HG02678 (cell line): ENCODE results near the gene TRIM3.

Experiments used
- ATAC-seq: cut with Tn5 transposase; IDR thresholded peaks from one replicate; pipeline ENCODE4 v1.9.1; 2021; ENCODE audit warnings: mild to moderate bottlenecking, moderate library complexity; ENCODE audit not compliant: unreplicated experiment

The TRIM3 gene

DNA sequence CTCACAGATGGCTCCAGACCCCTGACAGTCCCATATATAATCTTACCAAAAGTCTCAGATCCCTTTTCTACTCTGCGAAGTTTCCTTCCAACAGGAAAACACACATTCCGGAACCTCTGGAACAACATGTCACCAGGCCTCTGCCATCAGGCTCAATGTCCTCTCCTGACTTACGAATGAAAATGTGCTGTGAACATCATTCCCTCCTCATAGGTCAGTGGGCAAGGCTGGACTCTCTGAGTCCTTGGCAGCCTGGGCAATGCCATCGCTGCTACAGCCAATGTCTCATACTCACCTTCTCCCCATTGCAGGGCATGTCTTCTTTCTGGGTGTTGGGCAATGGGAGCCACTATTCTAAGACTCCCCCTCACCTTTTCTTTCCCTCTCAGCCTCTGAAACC lies 31.3 kb downstream of the TRIM3 start:
- no peak for ATAC-seq

DNA sequence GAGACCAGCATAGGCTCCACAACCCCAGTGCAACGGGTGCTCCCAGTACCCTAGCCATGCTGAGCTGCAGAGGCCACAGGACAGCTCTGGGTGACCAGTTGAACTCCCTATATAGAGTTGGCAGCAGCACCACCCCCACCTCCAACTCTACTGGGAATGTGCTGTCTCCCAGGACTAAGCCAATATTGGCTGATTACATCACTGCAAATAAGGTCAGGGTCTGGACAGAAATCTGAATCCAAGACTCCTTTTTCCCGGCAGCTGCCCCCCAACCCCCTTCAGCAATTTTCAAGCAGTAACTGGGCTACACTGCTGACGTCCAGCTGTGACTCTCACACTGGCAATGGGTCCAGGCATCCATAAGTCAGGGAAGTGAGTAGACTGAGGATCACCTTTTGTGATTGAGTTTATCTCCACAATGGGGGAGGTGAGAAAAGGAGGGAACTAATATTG lies 32.8 kb downstream of the TRIM3 start, which contains the start of gene HPX:
Gene HPX (minus strand): TSS at position 82 of the 453 bp plus-strand sequence. CDS start 24 bp downstream, at position 58.
- ATAC-seq = no peak

DNA sequence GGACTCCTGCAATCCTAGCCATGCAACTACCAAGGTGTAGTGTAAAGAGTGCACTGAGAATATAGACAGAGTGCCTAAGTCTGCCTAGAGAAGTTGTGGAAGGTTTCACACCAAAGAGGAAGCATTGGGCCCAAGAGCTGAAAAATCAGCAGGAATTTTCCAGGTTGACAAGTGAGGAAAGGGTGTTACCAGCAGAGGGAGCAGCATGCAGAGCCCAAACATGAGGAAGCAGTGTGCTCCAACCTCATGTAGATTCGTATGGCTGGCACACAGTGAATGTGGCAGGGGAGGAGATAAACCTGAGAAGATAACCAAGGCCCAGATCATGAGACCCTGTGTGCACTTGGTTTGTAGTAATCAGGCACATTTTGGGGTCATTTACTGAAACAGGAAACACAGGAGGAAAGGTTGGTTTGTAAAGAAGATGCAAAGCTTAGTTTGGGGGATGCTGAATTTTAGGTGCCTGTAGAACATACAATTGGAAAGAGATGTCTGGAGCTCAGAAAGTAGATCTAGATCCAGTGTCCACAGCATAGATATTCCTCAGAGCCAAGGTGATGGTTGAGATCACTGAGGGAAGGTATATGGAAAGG lies 34.7 kb downstream of the TRIM3 start:
- no peak for ATAC-seq

DNA sequence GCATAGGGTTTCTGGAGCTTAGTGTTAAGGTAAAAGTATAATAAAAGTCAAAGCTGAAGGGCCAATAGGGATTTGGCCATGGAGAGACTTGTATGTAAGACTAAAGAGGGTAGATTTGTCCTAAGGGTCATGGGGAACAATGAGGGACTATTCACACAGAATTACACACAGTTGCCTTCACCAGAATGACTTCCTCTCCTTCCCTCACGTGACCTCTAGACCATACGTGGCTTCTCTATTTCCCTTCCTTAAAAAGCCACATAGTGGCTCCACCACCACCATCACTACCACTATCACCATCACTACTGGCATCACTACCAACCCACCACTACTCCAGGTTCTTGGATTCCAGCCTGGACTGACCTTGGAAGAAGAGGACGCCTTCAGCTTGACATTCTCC lies 35.7 kb downstream of the TRIM3 start:
- ATAC-seq = no peak

DNA sequence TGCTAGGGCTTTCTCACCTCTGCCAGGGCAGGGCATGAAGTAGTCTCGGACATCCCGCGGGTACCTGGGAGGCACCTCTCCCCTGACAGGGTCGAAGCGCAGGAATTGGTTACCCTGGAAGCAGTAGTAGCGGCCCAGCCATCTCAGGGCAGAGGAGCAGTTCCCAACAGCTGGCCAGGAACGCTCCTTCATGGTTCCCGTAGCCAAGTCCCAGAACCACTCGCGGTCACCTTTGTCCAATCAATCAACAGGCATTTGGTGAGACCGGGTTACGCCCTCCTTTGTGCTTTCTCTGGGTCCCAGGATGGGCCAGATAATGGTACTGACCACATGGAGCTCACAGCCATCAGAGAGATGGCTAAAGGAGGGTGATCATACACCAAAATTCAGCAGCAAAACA lies 36.3 kb downstream of the TRIM3 start:
- no peak for ATAC-seq

DNA sequence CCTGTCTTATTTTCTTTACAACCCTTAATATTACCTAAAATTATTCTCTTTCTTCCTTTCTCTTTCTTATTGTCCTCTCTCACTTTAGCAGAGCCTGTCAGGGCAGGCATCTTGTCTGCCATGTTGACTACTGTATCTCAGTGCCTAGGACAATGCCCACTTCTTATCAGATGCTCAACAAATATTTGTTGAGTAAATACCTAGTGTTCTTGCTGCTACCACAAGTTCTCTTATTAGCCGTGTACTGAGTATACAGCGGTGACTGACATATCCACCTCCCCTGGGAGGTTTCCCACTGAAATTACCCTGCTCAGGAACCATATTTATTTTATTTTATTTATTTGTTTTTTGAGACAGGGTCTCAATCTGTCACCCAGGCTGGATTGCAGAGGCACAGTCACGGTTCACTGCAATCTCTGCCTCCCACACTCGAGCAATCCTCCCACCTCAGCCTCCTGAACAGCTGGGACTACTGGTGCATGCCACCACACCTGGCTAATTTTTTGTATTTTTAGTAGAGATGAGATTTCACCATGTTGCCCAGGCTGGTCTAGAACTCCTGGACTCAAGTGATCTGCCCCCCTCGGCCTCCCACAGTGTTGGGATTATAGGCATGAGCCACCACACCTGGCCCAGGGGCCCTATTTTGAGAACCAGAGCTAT lies 39.6 kb downstream of the TRIM3 start:
- ATAC-seq = no peak

DNA sequence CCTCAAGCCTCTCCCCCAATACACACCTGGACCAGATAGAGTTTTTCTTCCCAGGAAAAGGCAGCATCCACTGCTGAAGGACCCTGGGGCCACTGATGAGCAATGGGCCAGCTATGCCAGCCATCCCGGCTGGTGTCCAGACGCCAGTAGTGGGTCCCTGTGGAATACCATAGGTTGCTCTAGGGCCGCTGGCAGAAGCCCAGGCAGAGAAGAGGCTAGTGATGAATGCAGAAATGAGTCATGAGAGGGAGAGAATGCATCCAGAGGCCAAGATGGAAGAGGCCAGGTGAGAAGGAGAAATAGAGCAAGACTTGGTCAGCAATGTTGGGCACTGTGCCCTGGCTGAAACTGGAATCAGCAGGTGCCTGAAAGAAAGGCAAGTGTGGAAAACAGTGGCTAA lies 41.9 kb downstream of the TRIM3 start:
- ATAC-seq = no peak

DNA sequence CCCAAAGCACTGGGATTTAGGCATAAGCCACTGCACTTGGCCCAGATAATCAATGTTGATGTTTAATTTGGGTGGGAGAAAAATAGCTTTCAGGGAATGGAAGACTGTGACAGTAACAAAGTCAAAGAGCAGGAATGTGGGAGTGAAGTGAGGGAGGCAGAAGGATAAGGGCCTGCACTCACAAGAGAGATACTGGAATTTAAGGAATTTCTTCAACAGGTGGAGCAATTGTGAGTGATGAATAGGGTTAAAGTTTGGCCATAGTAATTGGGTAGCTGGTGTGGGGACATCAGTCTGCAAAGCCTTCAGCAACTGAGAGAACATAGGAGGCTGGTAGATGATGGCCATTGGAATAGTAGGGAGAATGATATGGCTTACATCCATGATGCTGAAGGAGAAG lies 46.2 kb downstream of the TRIM3 start:
- ATAC-seq = no peak

DNA sequence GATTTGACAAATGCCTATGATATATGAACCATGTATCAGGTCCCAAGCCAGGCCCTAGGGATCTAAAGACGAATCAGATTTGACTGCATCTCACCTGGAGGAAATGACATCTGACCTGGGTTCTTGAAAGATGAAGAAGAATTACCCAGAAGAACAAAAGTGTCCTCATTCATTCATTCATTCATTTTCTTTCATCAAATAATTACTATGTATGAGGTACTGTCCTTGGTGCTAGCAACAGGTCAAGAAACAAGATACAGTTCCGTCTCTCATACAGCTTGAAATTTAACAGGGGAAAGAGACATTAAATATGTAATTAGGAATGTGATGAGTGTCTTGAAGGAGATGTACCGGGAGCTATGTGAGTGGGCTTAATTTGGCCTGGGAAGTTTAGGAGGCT lies 53.1 kb downstream of the TRIM3 start:
- no peak for ATAC-seq

DNA sequence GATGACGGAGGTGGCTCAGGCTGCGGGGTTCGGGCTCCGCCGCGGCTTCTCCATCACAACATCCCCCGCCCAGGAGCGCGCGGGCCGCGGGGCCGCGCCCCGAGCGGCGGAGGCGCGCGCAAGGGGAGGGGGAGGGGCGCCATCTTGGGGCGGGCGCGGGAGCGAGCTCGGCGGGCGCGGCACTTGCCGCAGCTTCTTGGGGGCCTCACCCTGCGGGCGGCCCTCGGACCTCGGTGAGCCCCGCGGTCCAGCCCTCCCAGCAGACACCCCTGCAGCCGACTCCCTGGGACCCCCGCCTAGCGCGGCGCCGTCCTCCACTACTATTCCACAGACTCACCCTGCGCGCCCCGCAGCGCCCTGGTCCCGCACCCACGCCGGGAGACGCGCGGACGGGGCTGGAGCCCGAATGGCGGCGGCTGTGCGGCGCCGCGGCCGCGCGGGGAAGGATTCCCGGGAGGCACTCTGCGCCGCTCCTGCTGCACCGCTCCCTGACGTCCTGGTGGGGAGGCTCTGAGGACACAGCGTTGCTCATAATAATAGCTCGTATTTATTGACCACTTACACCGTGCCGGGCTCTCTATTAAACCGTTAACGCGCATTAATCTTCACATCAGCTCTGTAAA lies 54.6 kb downstream of the TRIM3 start, which contains the start of gene APBB1:
Gene APBB1 (minus strand): TSS at position 86 of the 623 bp plus-strand sequence. CDS start 7,747 bp downstream, outside the sequence.
- peak; percentile 44 for ATAC-seq

DNA sequence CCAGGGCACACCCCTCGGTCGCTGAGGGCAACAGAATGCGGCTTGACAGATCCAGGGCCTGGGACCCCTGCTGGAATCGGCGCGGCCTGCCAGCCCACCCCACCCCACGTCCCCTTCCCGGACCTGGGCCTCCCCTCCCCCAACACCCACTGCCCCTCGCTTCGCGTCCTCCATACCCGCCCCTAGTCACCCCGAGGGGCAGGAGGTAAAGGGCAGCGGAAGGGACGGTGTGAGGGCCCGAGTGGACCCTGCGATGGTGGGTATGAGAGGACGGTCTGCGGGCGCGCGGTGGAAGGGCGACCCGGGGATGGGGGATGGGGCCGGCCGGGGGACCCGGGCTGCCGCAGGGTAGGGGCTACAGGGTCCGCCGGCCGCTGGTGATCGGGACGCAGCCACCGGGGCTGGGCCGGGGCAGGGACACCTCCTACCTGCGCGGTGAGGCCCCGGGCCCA lies 55.2 kb downstream of the TRIM3 start:
- ATAC-seq = no peak

DNA sequence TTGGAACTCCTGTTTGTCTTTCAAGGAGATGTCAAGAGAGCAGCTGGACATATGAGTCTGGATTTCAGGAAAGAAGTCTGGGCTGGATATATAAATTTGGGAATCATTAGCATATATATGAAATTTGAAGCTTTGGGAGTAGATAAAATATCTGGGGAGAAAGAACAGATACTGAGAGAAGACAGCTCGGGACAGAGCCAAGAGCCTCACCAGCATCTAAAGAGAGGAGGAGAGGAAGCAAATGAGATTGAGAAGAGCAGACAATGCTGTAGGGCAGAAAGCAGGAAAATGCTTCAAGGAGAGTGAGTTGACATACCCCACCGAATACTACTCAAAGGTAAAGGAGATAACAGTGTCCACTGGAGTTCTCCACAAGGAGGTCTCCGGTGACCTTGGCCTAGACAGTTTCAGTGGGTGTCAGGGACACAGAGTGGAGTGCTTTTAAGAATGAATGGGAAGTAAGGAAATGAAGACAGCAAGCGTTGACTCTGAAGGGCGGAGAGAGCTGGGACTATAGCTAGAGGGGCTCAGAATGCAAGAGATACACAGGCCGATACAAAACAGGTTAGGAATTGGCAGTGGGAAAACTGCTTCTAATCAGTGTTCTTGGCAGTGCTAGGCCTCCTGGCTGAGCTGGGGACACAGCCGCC lies 55.7 kb downstream of the TRIM3 start:
- no peak for ATAC-seq

DNA sequence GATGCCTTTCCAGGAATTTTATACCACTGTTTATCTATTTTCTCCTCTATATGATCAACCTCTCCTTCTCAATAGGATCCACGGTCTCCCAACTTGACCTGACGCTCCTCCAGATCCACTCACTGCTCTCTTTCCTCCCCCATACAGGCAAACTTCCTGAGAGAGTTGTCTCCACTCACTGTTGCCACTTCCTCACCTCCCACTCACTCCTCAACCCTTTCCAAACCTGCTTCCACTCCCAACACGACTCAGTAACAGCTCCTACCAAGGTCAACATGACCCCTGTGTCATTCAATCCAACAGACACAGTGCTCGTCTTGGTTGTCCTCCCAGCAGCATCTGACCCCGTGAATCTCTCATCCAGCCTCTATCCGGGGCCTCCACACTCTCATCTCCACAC lies 57.9 kb downstream of the TRIM3 start:
- no peak for ATAC-seq

DNA sequence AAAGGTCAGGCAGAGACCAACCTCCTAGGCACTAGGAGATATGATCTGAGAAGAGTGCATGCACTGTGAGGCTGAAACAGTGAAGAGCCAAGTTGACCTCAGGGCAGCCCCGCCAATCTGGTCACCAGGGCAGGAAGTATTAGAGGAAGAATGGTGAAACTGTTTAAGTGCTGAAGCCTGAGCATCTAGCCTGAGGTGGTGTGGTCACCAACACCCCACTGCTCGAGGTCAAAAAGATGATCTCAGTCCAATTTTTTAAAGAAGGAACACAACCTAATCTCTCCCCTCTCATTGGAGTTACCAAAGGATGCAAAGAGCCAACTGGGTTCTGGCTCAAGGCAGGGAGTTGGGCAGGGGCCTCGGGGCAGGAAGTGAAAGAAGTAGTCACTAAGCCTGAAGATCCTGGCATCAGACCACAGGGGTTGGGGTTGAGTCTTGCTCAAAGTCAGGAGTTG lies 58.8 kb downstream of the TRIM3 start:
- no peak for ATAC-seq

DNA sequence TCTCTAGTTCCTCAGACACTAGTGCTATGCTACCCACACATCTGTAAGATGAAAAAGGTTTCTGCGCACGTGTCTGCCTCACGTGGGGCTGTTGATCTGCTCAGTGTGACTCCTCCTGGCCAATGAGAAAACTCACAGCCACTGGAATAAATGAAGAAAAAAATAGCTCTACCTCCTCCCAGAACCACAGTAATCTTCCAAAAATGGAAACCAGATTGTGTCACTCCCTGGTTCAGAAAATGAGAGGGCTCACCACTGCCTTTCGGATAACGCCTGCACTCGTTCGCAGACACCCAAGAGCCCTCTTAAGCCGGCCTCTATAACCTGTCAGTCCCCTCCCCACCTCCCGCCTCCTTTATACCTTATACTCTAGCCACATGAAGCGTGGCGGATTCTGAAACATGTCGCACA lies 59.9 kb downstream of the TRIM3 start:
- no peak for ATAC-seq

DNA sequence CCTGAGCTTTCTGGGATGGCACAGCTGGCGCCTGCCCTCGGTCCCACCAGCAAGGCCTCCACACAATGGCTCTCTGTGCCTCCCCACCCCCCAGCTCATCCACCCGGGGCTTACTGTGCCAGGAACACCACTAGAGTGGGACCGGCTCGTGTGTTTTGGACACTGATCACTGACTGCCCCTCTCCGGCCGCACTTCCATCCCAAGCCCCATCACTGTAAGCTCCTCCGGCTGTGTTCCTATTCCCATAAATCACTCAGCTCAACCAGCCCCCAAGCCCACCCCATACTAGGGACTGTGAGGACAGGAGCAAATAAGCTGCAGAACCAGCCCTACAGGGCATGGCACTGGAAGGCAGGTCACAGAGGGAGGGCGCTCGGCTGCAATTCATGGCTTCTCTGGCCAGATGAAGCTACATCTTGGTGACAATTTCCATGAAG lies 62.1 kb downstream of the TRIM3 start:
- ATAC-seq = no peak

DNA sequence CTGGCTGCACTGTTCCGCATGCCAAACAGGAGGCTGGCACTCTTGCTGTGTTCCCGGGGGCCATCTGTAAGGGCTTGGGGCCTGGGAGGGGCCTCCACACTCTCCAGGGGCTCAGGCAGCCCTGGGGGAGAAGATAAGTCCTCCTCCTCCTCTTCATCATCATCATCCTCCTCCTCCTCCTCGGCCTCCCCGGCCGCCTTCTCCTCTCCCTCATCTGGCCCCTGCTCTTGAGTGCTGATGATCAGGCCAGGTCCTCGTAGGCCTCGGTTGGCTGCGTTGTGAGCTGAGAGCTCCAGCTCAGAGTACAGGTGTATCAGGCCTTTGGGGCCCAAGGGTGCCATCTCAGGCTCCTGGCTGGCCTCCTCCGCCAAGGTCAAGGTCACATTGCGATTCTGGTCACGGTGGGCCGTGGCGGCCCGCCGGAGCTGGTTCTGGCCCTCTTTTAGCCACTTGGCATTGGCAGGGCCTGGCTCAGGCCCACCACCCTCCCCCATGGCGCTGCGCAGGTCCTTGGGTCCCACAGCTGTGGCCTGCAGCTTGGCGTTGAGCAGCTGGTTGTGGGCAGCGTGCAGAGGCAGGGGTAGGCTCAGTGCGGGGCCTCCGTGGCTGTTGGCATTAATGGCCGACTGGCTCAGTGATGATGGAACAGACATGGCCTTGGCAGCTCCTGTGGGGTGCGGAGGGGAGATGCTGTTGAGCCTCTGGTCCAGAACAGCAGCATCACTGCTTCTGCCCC lies 62.9 kb downstream of the TRIM3 start:
- no peak for ATAC-seq

DNA sequence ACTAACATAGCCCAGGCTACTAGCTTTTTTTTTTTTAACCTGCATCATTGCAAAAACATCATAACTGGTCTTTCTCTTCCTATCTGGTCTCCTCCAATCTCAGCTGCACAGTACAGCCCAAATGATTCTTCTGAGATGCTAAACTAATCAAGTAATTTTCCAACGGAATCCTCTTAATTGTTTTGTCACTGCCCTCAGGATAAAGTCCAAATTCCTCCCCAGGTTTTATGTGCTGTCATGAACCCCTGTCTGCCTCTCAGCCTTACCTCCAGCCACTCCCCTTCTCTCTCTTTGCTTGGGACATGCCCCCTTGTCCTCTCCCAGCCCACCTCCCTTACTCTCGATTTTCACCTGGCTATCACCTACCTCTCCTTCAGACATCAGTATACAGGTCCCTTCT lies 67.4 kb downstream of the TRIM3 start:
- no peak for ATAC-seq

DNA sequence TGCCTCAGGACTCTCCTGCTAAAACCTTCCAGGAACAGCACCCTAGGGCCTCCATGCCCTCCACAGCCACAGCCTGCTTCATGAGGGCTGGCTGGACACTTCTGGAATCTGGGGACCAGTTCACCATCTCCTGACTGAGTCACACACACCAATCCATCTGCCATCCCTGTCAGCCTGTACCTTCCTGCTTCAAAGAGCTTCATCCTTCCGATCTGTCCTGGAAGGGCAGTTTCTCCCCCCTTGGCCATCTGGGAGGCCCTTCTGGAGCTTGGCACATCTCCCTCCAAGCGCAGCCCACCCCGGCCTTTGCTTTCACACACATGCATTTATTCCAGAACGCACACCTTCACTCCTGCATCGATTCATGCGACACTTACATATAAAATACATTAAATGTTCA lies 67.9 kb downstream of the TRIM3 start:
- ATAC-seq = no peak

DNA sequence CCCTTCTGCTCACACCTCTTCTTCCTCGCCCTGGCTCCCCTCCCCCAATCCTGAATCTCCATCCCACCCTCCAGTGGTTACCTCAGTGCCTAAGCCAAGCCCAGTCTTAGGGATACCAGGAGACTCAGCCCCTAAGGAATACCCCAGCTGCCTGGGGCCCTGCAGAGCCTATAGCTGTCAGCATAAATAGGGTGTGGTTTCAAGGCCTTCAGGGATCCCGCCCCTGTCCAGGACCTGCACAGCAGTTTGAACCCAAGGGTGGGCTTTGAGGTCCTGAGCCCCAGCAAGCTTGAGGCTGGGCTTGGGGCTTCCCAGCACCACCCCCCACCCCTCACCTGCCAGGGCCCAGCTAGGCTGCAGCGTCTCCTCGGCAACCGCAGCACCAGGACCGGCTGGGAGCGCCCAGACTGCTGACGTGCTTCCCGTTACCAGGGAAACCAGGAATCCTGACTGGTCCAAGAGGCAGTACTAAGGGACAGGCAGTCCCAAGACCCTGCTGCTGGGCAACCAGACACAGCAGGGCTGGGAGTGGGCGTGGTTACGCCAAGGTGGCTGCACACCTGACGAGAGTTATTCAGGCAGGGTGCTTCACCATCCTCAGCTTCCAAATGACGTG lies 68.6 kb downstream of the TRIM3 start:
- ATAC-seq = no peak
